GM10266 (cell line): ENCODE results near the gene CFLAR.

Experiments
- DNase-seq: peaks from one replicate; pipeline ENCODE4 v3.0.0; 2012; ENCODE audit errors: extremely low spot score
- TF ChIP-seq, protein P1 (sequence below): IDR thresholded peaks from 2 replicates; pipeline ENCODE4 v1.5.1; 2012; ENCODE audit warnings: mild to moderate bottlenecking, low read depth; ENCODE audit not compliant: control insufficient read depth, insufficient read depth; ENCODE audit errors: missing control alignments

CFLAR gene

GRCh38 chr2:201084863-201085262 is 31.1 kb upstream of the CFLAR start:
- no peak for DNase-seq
- TF ChIP-seq, protein P1, sequence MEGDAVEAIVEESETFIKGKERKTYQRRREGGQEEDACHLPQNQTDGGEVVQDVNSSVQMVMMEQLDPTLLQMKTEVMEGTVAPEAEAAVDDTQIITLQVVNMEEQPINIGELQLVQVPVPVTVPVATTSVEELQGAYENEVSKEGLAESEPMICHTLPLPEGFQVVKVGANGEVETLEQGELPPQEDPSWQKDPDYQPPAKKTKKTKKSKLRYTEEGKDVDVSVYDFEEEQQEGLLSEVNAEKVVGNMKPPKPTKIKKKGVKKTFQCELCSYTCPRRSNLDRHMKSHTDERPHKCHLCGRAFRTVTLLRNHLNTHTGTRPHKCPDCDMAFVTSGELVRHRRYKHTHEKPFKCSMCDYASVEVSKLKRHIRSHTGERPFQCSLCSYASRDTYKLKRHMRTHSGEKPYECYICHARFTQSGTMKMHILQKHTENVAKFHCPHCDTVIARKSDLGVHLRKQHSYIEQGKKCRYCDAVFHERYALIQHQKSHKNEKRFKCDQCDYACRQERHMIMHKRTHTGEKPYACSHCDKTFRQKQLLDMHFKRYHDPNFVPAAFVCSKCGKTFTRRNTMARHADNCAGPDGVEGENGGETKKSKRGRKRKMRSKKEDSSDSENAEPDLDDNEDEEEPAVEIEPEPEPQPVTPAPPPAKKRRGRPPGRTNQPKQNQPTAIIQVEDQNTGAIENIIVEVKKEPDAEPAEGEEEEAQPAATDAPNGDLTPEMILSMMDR: no peak

DNA sequence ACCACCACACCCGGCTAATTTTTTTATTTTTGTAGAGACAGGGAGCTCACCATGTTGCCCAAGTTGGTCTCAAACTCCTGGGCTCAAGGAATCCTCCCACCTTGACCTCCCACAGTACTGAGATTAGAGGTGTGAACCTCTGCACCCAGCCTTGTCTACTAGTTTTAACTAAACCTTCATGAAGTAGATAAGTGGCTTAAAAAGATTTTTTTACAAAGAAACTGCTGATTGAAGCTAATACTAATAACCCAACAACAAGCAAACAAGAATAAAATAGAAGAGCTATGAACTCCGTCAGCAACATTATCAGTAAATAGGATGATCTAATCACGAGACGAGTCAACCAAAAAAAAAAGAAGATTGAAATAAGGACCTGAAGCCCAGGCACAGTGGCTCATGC is 25.4 kb upstream of the CFLAR start:
- DNase-seq: no peak
- TF ChIP-seq, protein P1: no peak

GRCh38 chr2:201093573-201093972 is 22.4 kb upstream of the CFLAR start:
- DNase-seq: no peak

DNA sequence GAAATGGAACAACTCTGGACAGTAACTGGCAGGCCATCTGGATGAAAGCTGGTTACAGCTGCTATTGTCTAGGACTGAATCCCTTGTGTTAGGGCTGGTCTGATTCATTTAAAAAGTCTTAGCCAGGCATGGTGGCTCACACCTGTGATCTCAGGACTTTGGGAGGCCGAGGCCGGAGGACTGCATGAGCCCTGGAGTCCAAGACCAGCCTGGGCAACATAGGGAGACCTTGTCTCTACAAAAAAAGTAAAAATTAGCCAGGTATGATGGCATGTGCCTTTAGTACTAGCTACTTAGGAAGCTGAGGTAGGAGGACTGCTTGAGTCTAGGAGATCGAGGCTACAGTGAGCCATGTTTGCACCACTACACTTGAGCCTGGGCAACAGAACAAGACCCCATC is 15.5 kb upstream of the CFLAR start:
- DNase-seq: no peak
- TF ChIP-seq, protein P1: no peak

More at GRCh38 chr2:201093573-201093972, 22.4 kb upstream of the CFLAR start:
- TF ChIP-seq, protein P1: no peak

GRCh38 chr2:201105759-201106158 is 10.2 kb upstream of the CFLAR start:
- TF ChIP-seq, protein P1: no peak
- DNase-seq: no peak

GRCh38 chr2:201107624-201108023 is 8.3 kb upstream of the CFLAR start:
- DNase-seq: no peak
- TF ChIP-seq, protein P1: no peak

DNA sequence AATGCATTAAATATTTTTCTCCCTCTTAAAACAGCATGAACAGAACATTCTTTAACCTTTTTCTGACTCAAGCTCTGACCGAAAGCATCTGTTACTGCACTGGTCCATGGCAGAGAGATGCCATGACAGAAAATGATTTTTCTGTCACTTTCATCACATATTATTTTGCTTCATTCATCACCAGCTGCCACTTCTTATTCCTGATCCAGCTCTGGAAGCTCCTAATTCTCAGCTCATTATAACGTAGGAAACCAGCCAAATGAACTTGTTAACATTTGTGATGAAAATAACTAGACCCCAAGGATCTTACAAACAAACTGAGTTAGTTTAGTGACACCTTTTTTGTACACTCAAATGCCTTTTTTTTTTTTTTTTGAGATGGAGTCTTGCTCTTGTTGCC is 7.6 kb upstream of the CFLAR start:
- TF ChIP-seq, protein P1: no peak
- DNase-seq: no peak
